ENCODE measurements around the gene ADRA1B. TPM values are rescaled to one million over a fixed set of nuclear protein-coding genes. Genes with fewer than 3 reads are reported as not detected.

The ADRA1B gene
- not detected for total RNA-seq (2013)
- polyA plus RNA-seq (not detected), polyA minus RNA-seq (not detected in 2 replicates), total RNA-seq (0 to 0.92 (median 0) reads per million in 11 experiments)

DNA sequence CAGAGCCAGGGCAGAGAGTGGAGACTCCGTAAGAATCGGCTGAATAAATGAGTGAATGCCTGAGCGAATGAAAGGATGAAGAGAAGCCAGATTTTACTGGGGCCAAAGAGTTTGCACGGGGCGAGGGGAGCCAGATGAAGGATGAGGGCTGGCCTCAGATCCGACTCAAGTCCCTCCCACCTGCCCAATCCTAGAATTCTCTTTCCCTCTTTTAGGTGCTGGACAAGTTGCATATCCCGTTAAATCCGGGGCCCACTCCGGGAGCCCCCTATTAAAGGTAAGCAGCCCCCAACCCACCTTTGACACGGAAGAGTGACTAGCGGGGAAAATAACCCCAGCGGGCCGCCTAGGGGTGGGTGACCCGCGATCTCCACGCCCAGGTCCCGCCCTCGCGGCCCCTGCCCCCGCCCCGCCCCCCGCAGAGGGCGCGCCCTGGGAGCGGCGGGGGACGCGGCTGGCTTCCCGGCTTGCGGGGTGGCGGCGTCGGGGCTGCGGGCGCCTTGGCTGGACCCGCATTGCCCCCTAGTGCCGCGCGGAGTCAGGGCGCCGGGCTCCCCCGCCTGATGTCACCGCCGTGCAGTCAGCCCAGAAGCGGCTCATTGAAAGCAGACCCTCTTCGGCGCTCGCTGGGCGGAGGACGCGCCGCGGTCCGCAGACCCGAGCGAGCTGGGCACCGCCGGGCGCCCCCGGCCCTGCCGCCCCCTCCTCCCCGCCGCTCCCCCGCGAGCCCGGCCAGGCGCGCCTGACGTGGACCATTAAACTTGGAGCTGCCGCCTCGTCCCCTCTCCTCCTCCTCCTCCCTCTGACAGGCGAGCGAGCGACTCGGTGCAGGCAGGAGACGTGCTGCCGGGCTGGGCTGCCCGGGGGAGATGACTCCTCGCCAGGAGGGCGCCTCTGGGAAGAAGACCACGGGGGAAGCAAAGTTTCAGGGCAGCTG is at the start of gene ADRA1B:
ADRA1B (plus strand) TSS at position 579 of the 937 bp plus-strand sequence. CDS start 424 bp downstream, outside the sequence.
- peaks cover 40 to 61% (median 46%) of the 10 kb centered on the region in 3 donors for H3K27me3 Mint-ChIP-seq (ENCODE audit: low read depth in 3 of 3)

DNA sequence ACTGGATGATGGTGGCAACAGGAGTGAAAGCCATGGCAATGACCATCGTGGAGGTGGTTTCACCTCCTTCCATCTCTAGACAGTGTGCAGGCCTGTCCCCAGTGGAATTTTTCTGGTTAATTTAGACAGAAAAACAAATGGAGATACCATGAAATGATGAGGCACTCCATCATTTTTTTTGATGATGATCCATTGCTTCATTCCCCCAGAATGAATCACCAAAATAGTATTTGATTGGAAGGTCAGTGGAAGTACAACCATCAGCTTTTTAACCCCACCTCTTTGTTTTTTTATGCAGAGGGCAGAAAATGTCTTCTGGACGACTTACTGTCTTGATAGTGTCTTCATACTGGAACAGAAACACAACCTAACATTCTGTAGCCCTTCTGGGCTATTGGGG is 42.6 kb upstream of the ADRA1B start:
- intact Hi-C loops (cut with micrococcal nuclease) = no loop called here
- no peaks in the 10 kb centered on the region for H3K36me3 ChIP-seq (replicated peaks in 1 of 2; ENCODE audit: control insufficient read depth in 1 of 2, insufficient read depth in 2 of 2, low read length in 2 of 2)
- H2AFZ ChIP-seq (ENCODE audit: insufficient read depth, low read depth, low read length, poor library complexity, severe bottlenecking) = no peak overlapping the region
- H3K4me1 ChIP-seq (ENCODE audit: control insufficient read depth in 1 of 2, insufficient read depth in 2 of 2, low read length in 2 of 2) = no peaks in the 10 kb centered on the region
- peaks cover 0 to 2% (median 0%) of the 10 kb centered on the region in 7 donors for H3K9me3 Mint-ChIP-seq
- H3K27me3 ChIP-seq (ENCODE audit: control insufficient read depth in 2 of 2, insufficient read depth in 2 of 2, low read length in 2 of 2) = peaks cover 0 to under 1% of the 10 kb centered on the region in 2 donors
- no peak overlapping the region for H3K4me2 ChIP-seq (replicated peaks; ENCODE audit: extremely low read depth, low read length, poor library complexity, severe bottlenecking)
- H3K27ac ChIP-seq (ENCODE audit: low read depth in 1 of 2, low read length in 2 of 2) = no peak overlapping the region
- no peaks in the 10 kb centered on the region for H3K79me2 ChIP-seq (ENCODE audit: insufficient read depth, low read length)
- no peak overlapping the region for H3K4me3 Mint-ChIP-seq
- WGBS (ENCODE audit: insufficient coverage) = no CpG with 5 or more reads among the region's 2 CpGs
- H3K27ac Mint-ChIP-seq = no peak overlapping the region
- peaks cover 0 to 8% (median 2%) of the 10 kb centered on the region in 3 donors for H3K27me3 Mint-ChIP-seq (ENCODE audit: low read depth in 3 of 3)
- no peaks in the 10 kb centered on the region for H3K9me3 ChIP-seq (replicated peaks in 1 of 2; ENCODE audit: control insufficient read depth in 1 of 2, insufficient read depth in 1 of 2, low read length in 2 of 2)
- H4K20me1 ChIP-seq (ENCODE audit: insufficient read depth, low read length) = no peaks in the 10 kb centered on the region
- TF ChIP-seq, protein P1, sequence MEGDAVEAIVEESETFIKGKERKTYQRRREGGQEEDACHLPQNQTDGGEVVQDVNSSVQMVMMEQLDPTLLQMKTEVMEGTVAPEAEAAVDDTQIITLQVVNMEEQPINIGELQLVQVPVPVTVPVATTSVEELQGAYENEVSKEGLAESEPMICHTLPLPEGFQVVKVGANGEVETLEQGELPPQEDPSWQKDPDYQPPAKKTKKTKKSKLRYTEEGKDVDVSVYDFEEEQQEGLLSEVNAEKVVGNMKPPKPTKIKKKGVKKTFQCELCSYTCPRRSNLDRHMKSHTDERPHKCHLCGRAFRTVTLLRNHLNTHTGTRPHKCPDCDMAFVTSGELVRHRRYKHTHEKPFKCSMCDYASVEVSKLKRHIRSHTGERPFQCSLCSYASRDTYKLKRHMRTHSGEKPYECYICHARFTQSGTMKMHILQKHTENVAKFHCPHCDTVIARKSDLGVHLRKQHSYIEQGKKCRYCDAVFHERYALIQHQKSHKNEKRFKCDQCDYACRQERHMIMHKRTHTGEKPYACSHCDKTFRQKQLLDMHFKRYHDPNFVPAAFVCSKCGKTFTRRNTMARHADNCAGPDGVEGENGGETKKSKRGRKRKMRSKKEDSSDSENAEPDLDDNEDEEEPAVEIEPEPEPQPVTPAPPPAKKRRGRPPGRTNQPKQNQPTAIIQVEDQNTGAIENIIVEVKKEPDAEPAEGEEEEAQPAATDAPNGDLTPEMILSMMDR (IDR thresholded peaks at IDR 0.05) = no peak
- peaks cover 3% of the 10 kb centered on the region for H3K4me1 Mint-ChIP-seq
- no peaks in the 10 kb centered on the region for H3K36me3 Mint-ChIP-seq
- H3K4me3 ChIP-seq (replicated peaks in 1 of 3; ENCODE audit: low read depth in 2 of 3, low read length in 3 of 3) = no peak overlapping the region
- no peak for DNase-seq
- no peak overlapping the region for H3K9ac ChIP-seq (ENCODE audit: insufficient read depth, low read length, poor library complexity, severe bottlenecking)

More for the DNA sequence above, at the start of gene ADRA1B:
- H3K27ac ChIP-seq (ENCODE audit: low read depth in 1 of 2, low read length in 2 of 2) = no peak within 1 kb of the TSS
- Mint-ChIP-seq H3K36me3 (peaks cover 0 to 2% of the 10 kb centered on the region in 2 donors), H3K4me1 (peaks cover 9% of the 10 kb centered on the region), H3K4me3 (peak within 1 kb of the TSS in 1 of 2 donors; percentile 79), H3K27ac (peak within 1 kb of the TSS in 1 of 7 donors; percentile 37), H3K9me3 (peaks cover 0 to 6% (median 0%) of the 10 kb centered on the region in 7 donors)
- H3K36me3 ChIP-seq (replicated peaks in 1 of 2; ENCODE audit: control insufficient read depth in 1 of 2, insufficient read depth in 2 of 2, low read length in 2 of 2) = no peaks in the 10 kb centered on the region
- TF ChIP-seq, protein P1 (IDR thresholded peaks at IDR 0.05) = peak; percentile 35
- H3K9me3 ChIP-seq (replicated peaks in 1 of 2; ENCODE audit: control insufficient read depth in 1 of 2, insufficient read depth in 1 of 2, low read length in 2 of 2) = no peaks in the 10 kb centered on the region
- no peaks in the 10 kb centered on the region for H3K79me2 ChIP-seq (ENCODE audit: insufficient read depth, low read length)
- H2AFZ ChIP-seq (ENCODE audit: insufficient read depth, low read depth, low read length, poor library complexity, severe bottlenecking) = no peak within 1 kb of the TSS
- 2% methylated on average over 67 of the region's 81 CpGs for WGBS (ENCODE audit: insufficient coverage)
- intact Hi-C loops (cut with micrococcal nuclease) = loop anchor here in 1 of 2 donors (5.0 kb wide), 1 partner anchor 399 kb away; no protein-coding TSS in a partner anchor
- no peak within 1 kb of the TSS for H3K9ac ChIP-seq (ENCODE audit: insufficient read depth, low read length, poor library complexity, severe bottlenecking)
- H3K27me3 ChIP-seq (ENCODE audit: control insufficient read depth in 2 of 2, insufficient read depth in 2 of 2, low read length in 2 of 2) = peaks cover 35 to 57% of the 10 kb centered on the region in 2 donors
- H3K4me3 ChIP-seq (replicated peaks in 1 of 3; ENCODE audit: low read depth in 2 of 3, low read length in 3 of 3) = no peak within 1 kb of the TSS
- DNase-seq = peak in 1 of 3 donors; percentile 28
- peaks cover 3 to 10% of the 10 kb centered on the region in 2 donors for H3K4me1 ChIP-seq (ENCODE audit: control insufficient read depth in 1 of 2, insufficient read depth in 2 of 2, low read length in 2 of 2)
- peak within 1 kb of the TSS; percentile 16 for H3K4me2 ChIP-seq (replicated peaks; ENCODE audit: extremely low read depth, low read length, poor library complexity, severe bottlenecking)
- no peaks in the 10 kb centered on the region for H4K20me1 ChIP-seq (ENCODE audit: insufficient read depth, low read length)
